IMR-90 (cell line): Measurements from ENCODE around the gene FUT9. TPM values are rescaled to one million over a fixed set of nuclear protein-coding genes. Genes with fewer than 3 reads are reported as not detected.

Experiments used
- ATAC-seq: fragments of 200-7000 bp; cut with Tn5 transposase; 2 replicates; pipeline ENCODE4 v1.9.1; 2020; ENCODE audit warnings: low read depth, mild to moderate bottlenecking, moderate library complexity
- BruUV-seq: library from RNA; stranded (reverse); fragments of 400-500 nt; replicated peaks from 2 replicates; lab custom pipeline; 2021; lab: Mats Ljungman, UMichigan
- CTCF ChIA-PET: fragments of 300-600 bp; formaldehyde crosslinking; extraction: SDS; loops from one replicate; lab custom pipeline; 2021; ENCODE audit warnings: antibody characterized with exemption; lab: Yijun Ruan, JAX
- POLR2A ChIA-PET: fragments of 300-600 bp; sonication (Branson Sonifier 250); formaldehyde crosslinking; loops from one replicate; lab custom pipeline; 2022; ENCODE audit warnings: antibody characterized with exemption; ENCODE audit not compliant: unreplicated experiment; lab: Charles Lee
- DNase-seq: peaks from one replicate; pipeline ENCODE4 v3.0.0; 2013
- H2AFZ ChIP-seq: replicated peaks from 2 replicates; pipeline ENCODE3; 2013; ENCODE audit warnings: low read length, mild to moderate bottlenecking; ENCODE audit not compliant: poor library complexity
- H2AK5ac ChIP-seq: 2 replicates; pipeline ENCODE4 v1.6.1; 2013; ENCODE audit warnings: low read depth, low read length, inconsistent platforms
- H2AK9ac ChIP-seq: replicated peaks from 2 replicates; pipeline ENCODE3; 2013; ENCODE audit warnings: mild to moderate bottlenecking, low read depth, low read length, moderate library complexity; ENCODE audit not compliant: poor library complexity
- H2BK120ac ChIP-seq: 2 replicates; pipeline ENCODE4 v1.6.1; 2013; ENCODE audit warnings: low read depth, low read length, inconsistent platforms
- H2BK15ac ChIP-seq: 3 replicates; pipeline ENCODE4 v1.6.1; 2013; ENCODE audit warnings: low read depth, low read length, inconsistent platforms
- H2BK20ac ChIP-seq: 2 replicates; pipeline ENCODE4 v1.6.1; 2013; ENCODE audit warnings: low read depth, mild to moderate bottlenecking, inconsistent platforms, low read length, moderate library complexity
- H2BK5ac ChIP-seq: 2 replicates; pipeline ENCODE4 v1.6.1; 2013; ENCODE audit warnings: mild to moderate bottlenecking, low read depth, low read length, inconsistent platforms; ENCODE audit not compliant: poor library complexity, severe bottlenecking
- H3K14ac ChIP-seq: replicated peaks from 2 replicates; pipeline ENCODE4 v1.6.1; 2013; ENCODE audit warnings: low read depth, low read length, inconsistent platforms
- H3K18ac ChIP-seq: 2 replicates; pipeline ENCODE4 v1.6.1; 2013; ENCODE audit warnings: low read depth, low read length, control low read depth
- H3K23ac ChIP-seq: 2 replicates; pipeline ENCODE4 v1.6.1; 2013; ENCODE audit warnings: low read depth, low read length, inconsistent platforms
- H3K27ac ChIP-seq: 2 replicates; pipeline ENCODE4 v1.5.1; 2013; ENCODE audit warnings: mild to moderate bottlenecking, control low read depth, low read length; ENCODE audit not compliant: insufficient read depth
- H3K27me3 ChIP-seq: 2 replicates; pipeline ENCODE4 v1.6.1; 2013; ENCODE audit warnings: low read length; ENCODE audit not compliant: control insufficient read depth, insufficient read depth
- H3K36me3 ChIP-seq: 2 replicates; pipeline ENCODE4 v1.6.1; 2013; ENCODE audit warnings: low read length, mixed read lengths; ENCODE audit not compliant: control insufficient read depth, insufficient read depth
- H3K4ac ChIP-seq: 2 replicates; pipeline ENCODE4 v1.6.1; 2013; ENCODE audit warnings: low read depth, low read length, inconsistent platforms
- H3K4me1 ChIP-seq: 2 replicates; pipeline ENCODE4 v1.6.1; 2013; ENCODE audit warnings: low read length, mixed read lengths; ENCODE audit not compliant: control insufficient read depth, insufficient read depth
- H3K4me2 ChIP-seq: 2 replicates; pipeline ENCODE4 v1.6.1; 2013; ENCODE audit warnings: low read depth, mild to moderate bottlenecking, control low read depth, low read length, moderate library complexity
- H3K4me3 ChIP-seq: 2 replicates; pipeline ENCODE4 v1.5.1; 2013; ENCODE audit warnings: low read depth, mild to moderate bottlenecking, control low read depth, low read length, moderate library complexity; ENCODE audit not compliant: insufficient read depth
- H3K56ac ChIP-seq: 2 replicates; pipeline ENCODE4 v1.6.1; 2013; ENCODE audit warnings: low read length, inconsistent platforms; ENCODE audit not compliant: insufficient read depth; ENCODE audit errors: extremely low read depth
- H3K79me1 ChIP-seq, 2 experiments: 2 replicates each; pipeline ENCODE4 v1.6.1; 2013; ENCODE audit warnings: low read length in 2 of 2, inconsistent platforms in 1 of 2, low read depth in 1 of 2
- H3K9ac ChIP-seq: 2 replicates; pipeline ENCODE4 v1.6.1; 2013; ENCODE audit warnings: low read depth, low read length, control low read depth
- H3K9me1 ChIP-seq: 2 replicates; pipeline ENCODE4 v1.6.1; 2013; ENCODE audit warnings: low read length, inconsistent platforms; ENCODE audit not compliant: insufficient read depth
- H3K9me3 ChIP-seq: 2 replicates; pipeline ENCODE4 v1.6.1; 2013; ENCODE audit warnings: low read length; ENCODE audit not compliant: control insufficient read depth, insufficient read depth
- H4K20me1 ChIP-seq: 2 replicates; pipeline ENCODE4 v1.6.1; 2013; ENCODE audit warnings: low read length, inconsistent platforms; ENCODE audit not compliant: insufficient read depth
- H4K5ac ChIP-seq: 2 replicates; pipeline ENCODE4 v1.6.1; 2013; ENCODE audit warnings: mild to moderate bottlenecking, low read depth, low read length, control low read depth
- H4K8ac ChIP-seq, 2 experiments: 2 replicates each; pipeline ENCODE4 v1.6.1; 2013; ENCODE audit warnings: low read depth in 2 of 2, low read length in 2 of 2, control low read depth in 1 of 2, inconsistent platforms in 1 of 2
- H4K91ac ChIP-seq: 2 replicates; pipeline ENCODE4 v1.6.1; 2013; ENCODE audit warnings: low read depth, low read length, inconsistent platforms; ENCODE audit not compliant: insufficient read depth
- BHLHE40 ChIP-seq: fragments of 150-350 bp; IDR thresholded peaks from 2 replicates; pipeline ENCODE4 v1.6.1; 2016; ENCODE audit warnings: mild to moderate bottlenecking, low read depth, low read length
- CEBPB ChIP-seq: IDR thresholded peaks from 2 replicates; pipeline ENCODE4 v1.6.1; 2012; ENCODE audit warnings: low read depth, low read length, improper control_type of control experiment
- CHD1 ChIP-seq: IDR thresholded peaks from 2 replicates; pipeline ENCODE4 v1.6.1; 2012; ENCODE audit warnings: low read depth, low read length, improper control_type of control experiment
- FOS ChIP-seq: fragments of 150-350 bp; IDR thresholded peaks from 2 replicates; pipeline ENCODE4 v1.6.1; 2016; ENCODE audit warnings: low read depth, low read length
- MAFK ChIP-seq: IDR thresholded peaks from 2 replicates; pipeline ENCODE4 v1.6.1; 2012; ENCODE audit warnings: low read depth, low read length, improper control_type of control experiment
- MAZ ChIP-seq: IDR thresholded peaks from 2 replicates; pipeline ENCODE4 v1.6.1; 2012; ENCODE audit warnings: low read depth, mild to moderate bottlenecking, low read length, improper control_type of control experiment, moderate library complexity, borderline replicate concordance
- MXI1 ChIP-seq: IDR thresholded peaks from 2 replicates; pipeline ENCODE4 v1.6.1; 2012; ENCODE audit warnings: low read depth, mild to moderate bottlenecking, low read length, moderate library complexity, borderline replicate concordance
- NFE2L2 ChIP-seq: fragments of 150-350 bp; IDR thresholded peaks from 2 replicates; pipeline ENCODE4 v1.6.1; 2016; ENCODE audit warnings: low read depth, mild to moderate bottlenecking, low read length
- POLR2A ChIP-seq: IDR thresholded peaks from 2 replicates; pipeline ENCODE4 v1.6.1; 2012; ENCODE audit warnings: mild to moderate bottlenecking, low read depth, low read length
- RAD21 ChIP-seq: IDR thresholded peaks from 2 replicates; pipeline ENCODE4 v1.6.1; 2012; ENCODE audit warnings: low read length, improper control_type of control experiment
- RFX5 ChIP-seq: IDR thresholded peaks from 2 replicates; pipeline ENCODE4 v1.8.0; 2012; ENCODE audit warnings: low read depth, mild to moderate bottlenecking, low read length, moderate library complexity
- SMC3 ChIP-seq: fragments of 150-350 bp; IDR thresholded peaks from 2 replicates; pipeline ENCODE4 v1.6.1; 2016; ENCODE audit warnings: low read depth, mild to moderate bottlenecking, antibody characterized with exemption, low read length, moderate library complexity
- WGBS, 2 experiments: methylation state at CpG; one replicate each; pipeline versions ENCODE4 v1.1.5 to v1.1.7; 2013; ENCODE audit warnings: missing lambda C conversion rate in 2 of 2; ENCODE audit not compliant: insufficient read length in 1 of 2; ENCODE audit errors: extremely low coverage in 2 of 2; 5-methylcytosine and 5-hydroxymethylcytosine counted together
- dilution Hi-C: fragments of 300-500 bp; cut with HindIII; formaldehyde crosslinking; loops from one replicate; pipeline ENCODE4 v1.14.3; 2018; ENCODE audit warnings: low sequenced_read_pairs; ENCODE audit not compliant: unreplicated experiment
- in situ Hi-C: fragments of 300-500 bp; cut with MboI; formaldehyde crosslinking; loops from 3 replicates; pipeline ENCODE4 v1.14.3; 2019; ENCODE audit warnings: low sequenced_read_pairs, inconsistent platforms, mixed read lengths
- intact Hi-C: fragments of 100-400 bp; cut with micrococcal nuclease; formaldehyde crosslinking; loops from 2 replicates; pipeline ENCODE4 v1.10.0; 2022
- polyA plus RNA-seq, 3 experiments: library from polyadenylated mRNA; depleted of rRNA; stranded (reverse); fragments of >200 nt; gene quantifications; 2 replicates each; pipeline ENCODE4 v1.2.3, GENCODE V29; 2012; ENCODE audit warnings: low replicate concordance in 1 of 3
- total RNA-seq: library from RNA; depleted of rRNA; stranded (reverse); fragments of >200 nt; gene quantifications from 2 replicates; pipeline ENCODE4 v1.2.3, GENCODE V29; 2012
- TF ChIP-seq, protein P1 (sequence below): fragments of 150-350 bp; IDR thresholded peaks from 2 replicates; pipeline ENCODE4 v1.6.1; 2016; ENCODE audit warnings: low read depth, mild to moderate bottlenecking, low read length, moderate library complexity, borderline replicate concordance
- TF ChIP-seq, protein P2 (sequence below): fragments of 150-350 bp; IDR thresholded peaks from 2 replicates; pipeline ENCODE4 v1.6.1; 2017; ENCODE audit warnings: mild to moderate bottlenecking, antibody characterized with exemption, low read length, low read depth
- TF ChIP-seq, protein P3 (sequence below): conservative IDR thresholded peaks from 2 replicates; pipeline ENCODE4 v1.5.1; 2012; ENCODE audit warnings: mild to moderate bottlenecking, low read depth, low read length, improper control_type of control experiment

FUT9 gene
- total and polyA plus RNA-seq, 2 of the 4 experiments (the other 2 are of a cell fraction), result under 0.01 TPM; not detected in 1

DNA sequence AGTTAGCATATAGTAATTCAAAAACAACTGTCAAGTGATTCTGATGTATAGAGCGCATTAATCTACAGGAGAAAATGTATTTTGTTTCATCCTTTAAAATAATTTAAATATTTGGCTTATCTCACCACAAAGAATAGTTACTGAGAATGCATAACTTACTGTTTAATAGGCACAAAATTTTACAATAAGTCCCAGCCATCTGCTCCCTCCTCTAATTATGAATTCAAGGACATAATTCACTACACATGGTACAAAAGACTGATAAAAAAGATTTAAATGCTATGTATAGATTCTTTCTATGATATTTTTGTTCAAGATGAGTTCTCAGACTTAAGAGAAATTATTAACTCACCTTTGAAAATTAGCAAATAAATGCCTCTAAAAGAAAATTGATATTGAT lies 242.0 kb downstream of the FUT9 start:
- BruUV-seq, result no TSS peak
- Histone ChIP-seq H3K9ac (no peak overlapping the region), H3K9me3 (peaks cover 15% of the 10 kb centered on the region), H3K56ac (no peak overlapping the region), H3K27me3 (no peaks in the 10 kb centered on the region), H3K23ac (no peak overlapping the region), H2AFZ (no peak overlapping the region), H3K36me3 (no peaks in the 10 kb centered on the region), H3K4me1 (no peaks in the 10 kb centered on the region), H3K79me1 (no peaks in the 10 kb centered on the region), H3K9me1 (no peaks in the 10 kb centered on the region), H2BK5ac (no peak overlapping the region), H4K8ac (no peak overlapping the region), H4K91ac (no peak overlapping the region), H3K4ac (no peak overlapping the region), H2BK20ac (no peak overlapping the region), H2AK9ac (no peak overlapping the region), H2BK120ac (no peak overlapping the region), H3K18ac (no peak overlapping the region), H2AK5ac (no peak overlapping the region), H3K27ac (no peak overlapping the region), H4K20me1 (no peaks in the 10 kb centered on the region), H4K5ac (no peak overlapping the region), H3K4me2 (no peak overlapping the region), H2BK15ac (no peak overlapping the region), H3K14ac (no peak overlapping the region), H3K4me3 (no peak overlapping the region)
- ATAC-seq (no peak), DNase-seq (no peak)
- no peak for TF ChIP-seq SMC3
- no peak for TF ChIP-seq CEBPB
- TF ChIP-seq MAFK, result no peak
- TF ChIP-seq BHLHE40, result no peak
- no peak for TF ChIP-seq POLR2A
- no peak for TF ChIP-seq MAZ
- TF ChIP-seq, protein P1, sequence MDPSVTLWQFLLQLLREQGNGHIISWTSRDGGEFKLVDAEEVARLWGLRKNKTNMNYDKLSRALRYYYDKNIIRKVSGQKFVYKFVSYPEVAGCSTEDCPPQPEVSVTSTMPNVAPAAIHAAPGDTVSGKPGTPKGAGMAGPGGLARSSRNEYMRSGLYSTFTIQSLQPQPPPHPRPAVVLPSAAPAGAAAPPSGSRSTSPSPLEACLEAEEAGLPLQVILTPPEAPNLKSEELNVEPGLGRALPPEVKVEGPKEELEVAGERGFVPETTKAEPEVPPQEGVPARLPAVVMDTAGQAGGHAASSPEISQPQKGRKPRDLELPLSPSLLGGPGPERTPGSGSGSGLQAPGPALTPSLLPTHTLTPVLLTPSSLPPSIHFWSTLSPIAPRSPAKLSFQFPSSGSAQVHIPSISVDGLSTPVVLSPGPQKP, result no peak
- TF ChIP-seq NFE2L2, result no peak
- TF ChIP-seq FOS, result no peak
- no peak for TF ChIP-seq RFX5
- TF ChIP-seq MXI1, result no peak
- TF ChIP-seq RAD21, result no peak
- TF ChIP-seq, protein P2, sequence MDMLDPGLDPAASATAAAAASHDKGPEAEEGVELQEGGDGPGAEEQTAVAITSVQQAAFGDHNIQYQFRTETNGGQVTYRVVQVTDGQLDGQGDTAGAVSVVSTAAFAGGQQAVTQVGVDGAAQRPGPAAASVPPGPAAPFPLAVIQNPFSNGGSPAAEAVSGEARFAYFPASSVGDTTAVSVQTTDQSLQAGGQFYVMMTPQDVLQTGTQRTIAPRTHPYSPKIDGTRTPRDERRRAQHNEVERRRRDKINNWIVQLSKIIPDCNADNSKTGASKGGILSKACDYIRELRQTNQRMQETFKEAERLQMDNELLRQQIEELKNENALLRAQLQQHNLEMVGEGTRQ, result no peak
- no peak for TF ChIP-seq CHD1
- TF ChIP-seq, protein P3, sequence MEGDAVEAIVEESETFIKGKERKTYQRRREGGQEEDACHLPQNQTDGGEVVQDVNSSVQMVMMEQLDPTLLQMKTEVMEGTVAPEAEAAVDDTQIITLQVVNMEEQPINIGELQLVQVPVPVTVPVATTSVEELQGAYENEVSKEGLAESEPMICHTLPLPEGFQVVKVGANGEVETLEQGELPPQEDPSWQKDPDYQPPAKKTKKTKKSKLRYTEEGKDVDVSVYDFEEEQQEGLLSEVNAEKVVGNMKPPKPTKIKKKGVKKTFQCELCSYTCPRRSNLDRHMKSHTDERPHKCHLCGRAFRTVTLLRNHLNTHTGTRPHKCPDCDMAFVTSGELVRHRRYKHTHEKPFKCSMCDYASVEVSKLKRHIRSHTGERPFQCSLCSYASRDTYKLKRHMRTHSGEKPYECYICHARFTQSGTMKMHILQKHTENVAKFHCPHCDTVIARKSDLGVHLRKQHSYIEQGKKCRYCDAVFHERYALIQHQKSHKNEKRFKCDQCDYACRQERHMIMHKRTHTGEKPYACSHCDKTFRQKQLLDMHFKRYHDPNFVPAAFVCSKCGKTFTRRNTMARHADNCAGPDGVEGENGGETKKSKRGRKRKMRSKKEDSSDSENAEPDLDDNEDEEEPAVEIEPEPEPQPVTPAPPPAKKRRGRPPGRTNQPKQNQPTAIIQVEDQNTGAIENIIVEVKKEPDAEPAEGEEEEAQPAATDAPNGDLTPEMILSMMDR, result no peak
- no CpG with 5 or more reads among the region's 1 CpG for WGBS, 2 experiments
- dilution Hi-C loops (no loop called here), intact Hi-C loops (no loop called here), in situ Hi-C loops (no loop called here)
- ChIA-PET POLR2A (no interaction called here), CTCF (no interaction called here)
